ENCODE measurements around the gene PPP6C.
A peak's percentile ranks its signal among the peaks of the same experiment; 100 is the strongest.
"Not testable (repeated sequence)": the region's sequence is repeated elsewhere in the genome, so short reads cannot be mapped to it uniquely, and the experiment has no call there.

The PPP6C gene

DNA sequence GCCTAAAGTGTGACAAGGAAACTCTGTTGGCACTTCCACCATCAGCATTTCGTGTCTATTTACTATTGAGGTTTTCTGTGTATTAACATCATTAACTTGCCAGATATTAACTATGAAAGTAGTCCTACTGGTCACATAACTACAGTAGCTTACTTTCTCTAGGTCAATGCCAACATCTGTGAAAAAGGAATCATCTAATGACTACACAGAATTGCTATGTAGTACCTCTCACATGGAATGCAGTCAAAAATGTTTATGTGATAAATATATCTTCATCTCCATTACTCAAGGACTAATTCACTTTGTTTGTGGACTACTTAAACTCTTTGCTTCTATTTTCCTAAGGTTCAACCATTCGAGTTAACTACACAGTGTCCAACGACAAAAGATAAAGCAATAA, 48.4 kb downstream of the PPP6C start:
- no peak for DNase-seq

DNA sequence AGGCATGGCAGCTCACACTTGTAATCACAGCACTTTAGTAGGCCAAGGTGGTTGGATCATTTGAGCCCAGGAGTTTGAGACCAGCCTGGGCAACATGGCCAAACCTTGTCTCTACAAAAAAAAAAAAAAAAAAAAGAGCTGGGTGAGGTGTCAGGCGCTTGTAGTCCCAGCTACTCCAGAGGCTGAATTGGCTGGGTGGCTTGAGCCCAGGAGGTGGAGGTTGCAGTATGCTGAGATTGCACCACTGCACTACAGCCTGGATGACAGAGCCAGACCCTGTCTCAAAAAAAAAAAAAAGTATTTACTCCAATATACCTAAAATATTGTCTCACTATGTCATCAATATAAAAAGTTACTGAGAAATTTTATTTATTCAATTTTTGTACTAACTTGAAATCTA, 49.0 kb downstream of the PPP6C start:
- no peak for DNase-seq

DNA sequence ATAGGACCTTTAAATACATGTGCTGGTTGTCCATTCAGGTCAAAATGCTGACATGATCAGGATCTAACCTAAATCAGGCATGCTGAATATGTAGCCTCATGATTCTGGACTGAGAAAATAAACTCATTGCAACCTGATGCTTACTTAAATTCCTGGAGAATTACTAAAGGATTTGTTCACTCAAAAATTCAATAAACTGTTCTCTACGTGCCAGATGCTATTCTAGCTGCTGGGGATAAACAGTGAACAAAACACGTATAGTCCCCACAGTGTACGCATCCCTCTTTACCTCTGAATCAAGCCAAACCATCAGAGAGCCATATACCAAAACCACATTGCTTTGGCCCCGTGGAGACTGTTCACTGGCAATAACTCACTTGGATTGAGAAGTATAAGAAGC, 52.4 kb downstream of the PPP6C start:
- DNase-seq = no peak

DNA sequence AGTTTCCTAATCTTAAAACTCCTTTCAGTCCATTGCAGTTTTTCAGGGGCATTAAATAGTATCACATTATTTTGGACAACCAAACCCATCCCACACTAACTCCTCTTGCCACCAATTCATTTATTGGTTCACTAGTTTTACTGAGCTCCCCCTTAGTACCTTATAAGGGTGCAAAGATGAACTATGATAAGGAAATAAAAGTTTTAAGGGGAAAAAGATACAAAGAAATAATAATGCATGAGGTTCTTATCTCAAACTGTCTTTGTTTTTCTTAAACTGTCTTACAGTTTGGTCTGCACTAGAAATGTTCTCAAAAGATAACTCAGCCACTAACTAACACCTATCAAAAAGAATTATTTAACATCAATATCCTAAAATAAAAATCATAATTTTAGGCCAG, 54.6 kb downstream of the PPP6C start:
- no peak for DNase-seq

DNA sequence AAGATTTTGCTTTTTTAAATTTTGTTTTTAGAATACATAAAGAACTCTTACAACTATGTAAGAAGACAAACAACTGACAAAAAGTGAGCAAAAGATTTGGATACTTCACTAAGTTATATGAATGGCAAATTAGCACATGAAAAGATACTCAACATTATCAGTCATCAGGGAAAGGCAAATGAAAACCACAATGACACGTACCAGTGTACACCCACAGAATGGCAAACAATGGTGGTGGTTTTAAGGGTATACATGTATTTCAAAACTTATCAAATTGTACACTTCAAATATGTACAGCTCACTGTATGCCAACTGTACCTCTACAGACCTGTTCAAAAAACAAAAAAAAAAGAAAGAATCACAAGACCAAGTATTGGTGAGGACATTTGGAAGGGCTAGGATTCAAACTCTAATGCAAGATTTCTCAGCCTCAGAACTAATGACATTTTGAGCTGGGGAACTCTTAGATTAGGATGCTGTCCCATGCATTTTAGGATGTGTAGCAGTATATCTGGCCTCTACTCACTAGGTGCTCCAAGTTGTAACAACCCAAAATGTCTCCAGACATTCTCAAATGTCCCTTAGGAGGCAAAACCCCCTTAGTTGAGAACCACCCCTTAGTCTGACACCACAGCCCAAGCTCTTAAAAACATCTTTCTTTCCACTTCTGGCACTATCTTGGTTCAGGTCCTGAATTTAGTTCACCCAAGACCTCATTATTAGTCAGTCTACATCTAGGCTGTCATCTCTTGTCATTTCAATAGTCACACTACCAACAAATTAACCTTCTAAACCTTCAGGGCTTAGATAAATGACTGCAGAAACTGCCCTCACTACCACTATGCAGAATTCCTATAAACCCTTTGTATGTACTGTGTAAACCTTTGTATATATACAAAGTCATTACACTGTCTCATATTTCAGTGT, 55.9 kb downstream of the PPP6C start:
- no peak for DNase-seq

DNA sequence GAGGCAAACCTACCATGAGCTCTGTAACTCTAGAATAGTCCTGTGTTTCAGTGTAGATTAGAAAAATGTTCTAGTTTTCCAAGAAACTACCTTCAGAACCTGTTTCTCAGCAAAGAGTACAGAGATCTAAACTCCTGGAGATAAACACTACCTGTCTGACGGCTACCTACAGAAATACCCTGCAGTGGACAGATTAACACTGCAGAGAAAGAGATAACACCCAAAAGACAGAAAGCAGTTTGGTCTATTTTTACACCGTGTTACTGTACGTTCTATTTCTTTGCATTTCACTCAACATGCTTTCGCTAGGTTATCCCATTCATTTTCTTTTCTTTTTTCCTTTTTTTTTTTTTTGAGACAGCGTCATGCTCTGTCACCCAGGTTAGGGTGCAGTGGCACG, 57.8 kb downstream of the PPP6C start:
- no peak for DNase-seq

DNA sequence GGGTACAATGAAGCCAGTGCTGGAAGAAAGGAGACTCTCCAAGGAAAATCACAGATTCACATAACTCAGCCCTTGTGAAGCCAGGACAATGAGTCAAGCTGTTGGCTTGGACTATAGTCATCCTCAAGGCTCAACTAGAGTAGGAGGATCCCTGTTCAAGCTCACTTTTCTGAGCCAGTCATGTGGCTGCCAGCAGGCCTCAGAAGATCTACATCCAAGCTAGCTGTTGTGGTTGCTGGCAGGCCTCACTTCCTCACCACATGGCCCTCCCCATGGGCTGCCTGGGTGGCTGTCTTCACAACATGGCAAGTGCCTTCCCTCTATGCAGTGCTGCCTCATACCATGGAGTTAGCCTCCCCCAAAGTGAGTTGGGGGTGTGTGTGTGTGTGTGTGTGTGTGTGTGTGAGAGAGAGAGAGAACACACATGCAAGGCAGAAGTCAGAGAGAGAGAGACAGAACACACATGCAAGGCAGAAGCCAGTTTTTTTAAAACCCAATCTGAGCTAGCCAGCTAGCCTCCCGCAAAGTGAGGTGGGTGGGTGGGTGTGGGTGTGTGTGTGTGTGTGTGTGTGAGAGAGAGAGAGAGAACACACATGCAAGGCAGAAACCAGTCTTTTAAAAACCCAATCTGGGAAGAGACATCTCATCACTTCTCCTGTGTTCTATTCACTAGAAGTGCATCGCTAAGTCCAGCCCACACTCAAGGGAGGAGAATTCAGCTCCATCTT, 63.4 kb downstream of the PPP6C start:
- peak; percentile 85 for DNase-seq

DNA sequence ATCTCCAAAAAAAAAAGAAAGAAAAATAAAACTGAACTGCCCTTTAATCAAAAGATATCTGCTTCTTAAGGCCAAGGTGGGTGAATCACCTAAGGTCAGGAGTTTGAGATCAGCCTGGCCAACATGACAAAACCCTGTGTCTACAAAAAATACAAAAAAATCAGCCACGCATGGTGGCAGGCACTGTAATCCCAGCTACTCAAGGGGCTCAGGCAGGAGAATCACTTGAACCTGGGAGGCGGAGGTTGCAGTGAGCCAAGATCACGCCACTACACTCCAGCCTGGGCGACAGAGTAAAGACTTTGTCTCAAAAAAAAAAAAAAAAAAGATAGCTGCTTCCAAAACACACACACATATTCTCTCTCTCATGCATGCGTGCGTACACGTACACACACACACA, 64.1 kb downstream of the PPP6C start:
- no peak for DNase-seq

DNA sequence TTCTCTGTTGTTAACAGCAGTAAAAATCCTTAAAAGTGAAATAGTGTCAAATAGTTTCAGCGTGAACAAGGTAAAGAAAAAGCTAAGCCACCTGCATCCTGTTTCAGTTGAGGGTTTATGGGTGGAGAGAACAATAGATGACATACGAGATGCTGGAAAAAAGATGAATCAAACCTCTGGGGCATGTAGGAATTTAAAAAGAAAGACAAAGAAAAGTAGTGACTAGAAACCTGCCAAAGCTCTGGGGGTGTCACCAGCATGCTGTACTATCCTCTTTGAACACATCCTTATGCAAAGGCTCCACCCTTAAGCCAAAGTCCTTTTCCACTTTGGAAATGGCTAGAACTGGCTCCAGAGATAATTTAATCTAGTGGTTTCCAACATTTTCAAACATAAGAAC, 68.5 kb downstream of the PPP6C start:
- DNase-seq = no peak

DNA sequence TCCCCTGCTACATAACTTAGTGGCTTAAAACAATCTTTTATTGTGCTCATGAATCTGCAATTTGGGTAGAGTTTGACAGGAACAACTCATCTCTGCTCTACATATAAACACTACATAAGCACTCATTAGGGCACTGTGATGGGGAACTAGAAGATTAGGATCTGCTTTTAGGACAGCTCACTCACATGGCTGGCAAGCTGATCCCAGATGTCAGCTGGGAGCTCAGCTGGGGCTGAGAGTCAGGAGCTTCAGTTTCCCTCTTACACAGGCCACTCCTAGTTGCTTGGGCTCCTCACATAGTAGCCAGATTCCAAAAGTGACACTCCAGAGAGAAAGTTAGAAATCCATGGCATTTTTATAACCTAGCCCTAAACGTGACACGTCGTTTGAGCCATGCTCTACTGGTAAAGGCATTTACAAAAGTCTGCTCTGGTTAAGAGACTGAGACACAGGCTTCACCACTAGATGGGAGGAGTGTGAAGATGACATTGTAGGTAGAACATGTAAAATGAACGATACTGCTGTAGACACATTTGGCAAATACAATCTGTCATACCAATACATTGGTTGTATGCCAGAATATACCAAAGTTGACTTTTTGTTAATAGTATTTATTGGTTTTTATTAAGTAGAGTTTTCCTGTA, 69.8 kb downstream of the PPP6C start:
- peak; percentile 25 for DNase-seq

DNA sequence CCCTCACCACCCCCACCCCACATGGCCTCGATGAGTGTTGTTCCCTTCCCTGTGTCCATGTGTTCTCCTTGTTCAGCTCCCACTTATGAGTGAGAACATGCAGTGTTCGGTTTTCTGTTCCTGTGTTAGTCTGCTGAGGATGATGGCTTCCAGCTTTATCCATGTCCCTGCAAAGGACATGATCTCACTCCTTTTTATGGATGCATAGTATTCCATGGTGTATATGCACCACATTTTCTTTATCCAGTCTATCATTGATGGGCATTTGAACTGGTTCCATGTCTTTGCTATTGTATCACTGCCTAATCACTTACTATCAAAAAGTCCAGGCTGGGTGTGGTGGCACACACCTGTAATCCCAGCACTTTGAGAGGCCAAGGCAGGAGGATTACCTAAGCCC, 70.9 kb downstream of the PPP6C start:
- DNase-seq = not testable (repeated sequence)

DNA sequence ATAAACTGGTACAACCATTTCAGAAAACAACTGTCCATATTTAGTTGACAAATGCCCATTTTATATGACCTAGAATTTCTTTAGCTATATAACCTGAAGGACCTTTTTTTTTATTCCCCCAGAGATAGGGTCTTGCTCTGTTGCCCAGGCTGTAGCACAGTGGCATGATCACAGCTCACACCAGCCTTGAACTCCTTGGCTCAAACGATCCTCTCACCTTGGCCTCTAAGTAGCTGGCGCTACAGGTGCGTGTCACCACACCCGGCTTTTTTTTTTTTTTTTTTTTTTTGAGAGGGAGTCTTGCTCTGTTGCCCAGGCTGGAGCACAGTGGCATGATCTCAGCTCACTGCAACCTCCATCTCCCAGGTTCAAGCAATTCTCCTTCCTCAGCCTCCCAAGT, 75.1 kb downstream of the PPP6C start:
- DNase-seq = not testable (repeated sequence)

DNA sequence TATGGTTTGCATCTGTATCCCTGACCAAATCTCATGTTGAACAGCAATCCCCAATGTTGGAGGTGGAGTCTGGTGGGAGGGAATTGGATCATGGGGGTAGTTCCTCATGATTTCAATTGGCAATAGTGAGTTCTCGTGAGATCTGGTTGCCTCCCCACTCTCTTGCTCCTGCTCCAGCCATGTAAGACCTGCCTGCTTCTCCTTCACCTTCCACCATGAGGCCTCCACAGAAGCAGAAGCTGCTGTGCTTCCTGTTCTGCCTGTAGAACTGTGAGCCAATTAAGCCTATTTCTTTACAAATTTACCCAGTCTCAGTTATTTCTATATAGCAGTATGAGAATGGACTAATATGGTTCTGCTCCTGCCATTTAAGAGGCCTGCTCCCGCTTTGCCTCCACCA, 79.1 kb downstream of the PPP6C start:
- DNase-seq = no peak

DNA sequence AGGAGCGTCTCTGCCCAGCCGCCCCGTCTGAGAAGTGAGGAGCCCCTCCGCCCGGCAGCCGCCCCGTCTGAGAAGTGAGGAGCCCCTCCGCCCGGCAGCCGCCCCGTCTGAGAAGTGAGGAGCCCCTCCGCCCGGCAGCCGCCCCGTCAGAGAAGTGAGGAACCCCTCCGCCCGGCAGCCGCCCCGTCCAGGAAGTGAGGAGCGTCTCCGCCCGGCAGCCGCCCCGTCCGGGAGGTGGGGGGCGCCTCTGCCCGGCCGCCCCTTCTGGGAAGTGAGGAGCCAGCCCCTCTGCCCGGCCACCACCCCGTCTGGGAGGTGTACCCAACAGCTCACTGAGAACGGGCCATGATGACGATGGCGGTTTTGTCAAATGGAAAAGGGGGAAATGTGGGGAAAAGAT, 81.1 kb downstream of the PPP6C start:
- DNase-seq = not testable (repeated sequence)

DNA sequence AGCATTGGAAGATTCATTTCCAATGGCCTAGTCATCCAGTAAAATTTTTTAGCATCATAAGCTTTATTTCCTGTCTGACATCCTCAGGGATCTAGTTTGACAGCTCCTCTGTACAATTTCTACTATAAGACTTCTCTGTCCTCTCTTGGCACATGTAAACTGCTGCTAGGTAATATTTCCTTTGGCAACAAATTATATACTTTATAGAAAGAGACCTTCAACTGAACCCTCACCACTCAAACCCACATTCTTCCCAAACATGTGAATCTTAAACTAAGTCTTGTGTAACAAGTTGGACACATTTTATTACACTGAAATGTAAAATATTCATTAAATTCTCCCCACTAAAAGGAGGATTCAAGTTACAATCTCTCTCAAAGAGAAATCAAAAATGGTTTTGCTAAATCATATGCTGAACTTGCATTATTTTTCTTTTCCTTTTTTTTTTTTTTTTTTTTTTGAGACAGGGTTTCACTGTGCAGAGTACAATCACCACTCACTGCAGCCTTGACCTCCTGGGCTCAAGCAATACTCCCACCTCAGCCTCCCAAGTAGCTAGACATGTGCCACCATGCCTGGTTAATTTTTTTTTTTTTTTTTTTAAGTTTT, 83.2 kb downstream of the PPP6C start:
- no peak for DNase-seq

DNA sequence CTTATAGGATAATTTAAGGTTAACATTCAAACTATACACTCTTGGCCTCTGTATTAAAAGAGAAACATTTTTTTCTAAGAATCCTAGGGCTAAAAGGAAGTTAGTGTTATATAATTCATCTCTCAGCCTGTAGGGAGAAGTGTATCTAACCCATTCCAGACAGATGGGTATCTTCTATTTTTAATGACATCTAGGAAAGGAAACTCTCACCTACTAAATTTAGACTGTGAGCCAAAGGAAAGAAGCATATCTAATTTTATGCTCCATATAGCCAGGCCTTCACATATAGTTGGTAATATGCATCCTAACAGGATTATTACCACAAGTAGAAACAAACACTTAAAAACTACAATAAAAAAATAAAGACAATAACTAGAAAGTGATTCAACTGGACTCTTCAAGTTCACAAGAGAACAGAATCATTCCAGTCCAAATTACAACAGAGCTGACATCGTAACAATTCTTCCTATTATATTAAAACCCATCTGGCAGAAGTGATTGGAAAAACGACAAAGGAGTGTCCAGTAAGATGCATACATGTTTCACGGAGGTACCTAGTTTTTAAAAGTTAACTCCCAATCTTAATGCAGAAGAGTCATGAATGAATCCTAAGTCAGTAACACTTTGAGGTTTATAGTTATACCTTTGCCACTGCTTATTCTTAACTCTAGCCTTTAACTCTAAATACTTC, 85.7 kb downstream of the PPP6C start:
- no peak for DNase-seq

DNA sequence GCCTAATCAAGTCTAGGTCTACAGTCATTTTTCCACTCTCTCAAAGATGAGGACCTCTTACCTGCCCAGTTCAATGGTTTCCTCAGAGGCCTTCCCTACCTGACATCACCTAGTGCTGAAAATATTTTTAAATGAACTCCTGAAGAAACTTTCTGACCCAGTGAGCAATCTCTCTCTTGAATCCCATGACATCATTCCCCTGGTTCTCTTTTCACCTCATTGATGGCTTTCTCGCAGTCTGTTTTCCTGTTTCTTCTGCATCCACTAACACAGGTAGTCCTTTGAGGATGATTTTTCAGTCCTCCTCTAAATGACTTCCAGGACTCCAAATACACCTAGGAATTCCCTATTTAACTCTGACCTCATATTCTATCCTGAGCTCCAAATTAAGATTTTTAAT, 86.6 kb downstream of the PPP6C start:
- DNase-seq = no peak

DNA sequence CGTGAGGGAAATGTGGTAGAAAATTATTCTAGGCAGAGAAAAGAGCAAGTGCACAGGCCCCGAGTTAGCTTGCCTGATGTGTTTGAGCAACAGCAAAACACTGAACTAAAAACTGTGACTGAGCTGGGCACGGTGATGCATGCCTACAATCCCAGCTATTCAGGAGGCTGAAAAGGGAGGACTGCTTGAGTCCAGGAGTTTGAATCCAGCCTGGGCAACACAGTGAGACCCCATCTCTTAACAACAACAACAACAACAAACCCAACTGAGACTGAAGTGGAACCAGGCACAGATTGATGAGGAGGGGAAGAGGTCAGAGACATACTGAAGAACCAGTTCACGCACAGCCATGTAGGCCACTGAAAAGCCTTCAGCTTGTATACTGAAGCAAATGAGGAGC, 88.8 kb downstream of the PPP6C start:
- DNase-seq = no peak

DNA sequence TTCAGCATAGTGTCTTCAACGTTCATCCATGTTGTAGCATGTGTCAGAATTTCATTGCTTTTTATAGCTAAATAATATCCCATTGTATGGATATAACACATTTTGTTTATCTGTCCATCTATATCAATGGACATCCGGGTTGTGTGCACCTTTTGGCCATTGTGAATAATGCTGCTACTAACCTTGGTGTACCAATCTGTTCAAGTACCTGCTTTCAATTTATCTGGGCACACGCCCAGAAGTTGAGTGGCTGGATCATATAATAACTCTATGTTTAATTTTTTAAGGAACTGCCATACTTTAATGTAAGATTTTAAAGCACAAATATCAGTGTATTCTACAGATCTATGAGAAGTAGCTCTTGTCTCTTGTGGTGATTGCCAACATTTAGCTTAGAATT, 89.8 kb downstream of the PPP6C start:
- DNase-seq = no peak

All from CD4-positive, alpha-beta T cell treated with Interleukin-21 for 1 hour (primary cell).